Aorta (tissue), 5 donors: Measurements from ENCODE around the gene MTUS2. TPM values are rescaled to one million over a fixed set of nuclear protein-coding genes. Genes with fewer than 3 reads are reported as not detected.

Source experiments
- ATAC-seq: fragments of 200-7000 bp; cut with Tn5 transposase; one replicate; pipeline ENCODE4 v1.9.1; 2022; ENCODE audit warnings: moderate library complexity; ENCODE audit not compliant: low FRiP score
- DNase-seq, 2 donors: peaks; one replicate each; pipeline ENCODE4 v3.0.0-alpha.2; 2020
- H3K27ac ChIP-seq, 2 donors: one replicate each; pipeline ENCODE4 v1.5.1; 2013; ENCODE audit warnings: low read length in 2 of 2, mild to moderate bottlenecking in 2 of 2, moderate library complexity in 2 of 2, control low read depth in 1 of 2, inconsistent platforms in 1 of 2, low read depth in 1 of 2
- H3K27me3 ChIP-seq, 2 donors: one replicate each; pipeline ENCODE4 v1.6.1; 2013; ENCODE audit warnings: control low read depth in 1 of 2, low read length in 1 of 2, mild to moderate bottlenecking in 1 of 2, moderate library complexity in 1 of 2; ENCODE audit not compliant: insufficient read depth in 2 of 2, control insufficient read depth in 1 of 2
- H3K36me3 ChIP-seq, 2 donors: one replicate each; pipeline ENCODE4 v1.6.1; 2013; ENCODE audit warnings: control low read depth in 1 of 2, low read length in 1 of 2, mild to moderate bottlenecking in 1 of 2; ENCODE audit not compliant: insufficient read depth in 2 of 2, control insufficient read depth in 1 of 2
- H3K4me1 ChIP-seq, 2 donors: one replicate each; pipeline ENCODE4 v1.6.1; 2013; ENCODE audit warnings: low read length in 2 of 2, control low read depth in 1 of 2, mild to moderate bottlenecking in 1 of 2, moderate library complexity in 1 of 2; ENCODE audit not compliant: insufficient read depth in 2 of 2, control insufficient read depth in 1 of 2
- H3K4me3 ChIP-seq, 2 donors: one replicate each; pipeline ENCODE4 v1.5.1; 2013; ENCODE audit warnings: low read length in 2 of 2, control low read depth in 1 of 2, mild to moderate bottlenecking in 1 of 2
- H3K9me3 ChIP-seq: one replicate; pipeline ENCODE4 v1.6.1; 2013; ENCODE audit warnings: mild to moderate bottlenecking, low read length; ENCODE audit not compliant: control insufficient read depth
- WGBS, 2 donors: extraction: QIAGEN DNeasy Blood & Tissue Kit; methylation state at CpG; one replicate each; pipeline ENCODE4 v1.1.7; 2013; 5-methylcytosine and 5-hydroxymethylcytosine counted together
- intact Hi-C, 2 donors: fragments of 100-400 bp; cut with DNase I; formaldehyde crosslinking; loops; one replicate each; pipeline versions ENCODE4 v1.14.2 to v1.15.0; 2022
- polyA plus RNA-seq, 2 donors: library from polyadenylated mRNA; stranded (reverse); fragments of 200-250 nt; gene quantifications; one replicate each; pipeline ENCODE4 v1.2.3, GENCODE V29; 2013
- total RNA-seq, 2 donors: library from RNA; stranded (reverse); fragmentation: NEBNext Ultra II Directional; extraction: Animal tissue kit (Norgen Biotek cat#: 25700); gene quantifications; one replicate each; pipeline ENCODE4 v1.2.1, GENCODE V29; 2021
- donor health status: healthy with polysubstance abuse.
- donor health status: Bipolar disorder and iron deficiency.
- donor health status: DM: no; HTN: no; CAD: no.
- donor health status: DM: no; HTN: no; CAD: no.
- donor health status: DM: yes; HTN: yes; CAD: no.

MTUS2 gene
- total and polyA plus RNA-seq, 4 donors: 3.5 to 12.1 (median 8.6) TPM

- H3K27ac ChIP-seq: no peak overlapping the region
- H3K4me1 ChIP-seq: peaks cover 0 to 2% of the 10 kb centered on the region in 2 donors
- no peaks in the 10 kb centered on the region for H3K9me3 ChIP-seq
- WGBS, 2 donors: 81 to 85% methylated on average over 2 of the region's 2 CpGs
- no peaks in the 10 kb centered on the region for H3K36me3 ChIP-seq
- no peak for ATAC-seq
- no peaks in the 10 kb centered on the region for H3K27me3 ChIP-seq
- DNase-seq: no peak
- no peak overlapping the region for H3K4me3 ChIP-seq
- intact Hi-C loops: no loop called here
These were observed 135.3 kb downstream of the MTUS2 start for GRCh38 chr13:28955264-28955966.

- no peaks in the 10 kb centered on the region for H3K9me3 ChIP-seq
- H3K4me3 ChIP-seq: no peak overlapping the region
- H3K4me1 ChIP-seq: peaks cover 0 to 2% of the 10 kb centered on the region in 2 donors
- H3K36me3 ChIP-seq: no peaks in the 10 kb centered on the region
- 76 to 81% methylated on average over 11 of the region's 11 CpGs for WGBS, 2 donors
- no peak overlapping the region for H3K27ac ChIP-seq
- intact Hi-C loops: no loop called here
- no peak for DNase-seq
- ATAC-seq: no peak
- H3K27me3 ChIP-seq: no peaks in the 10 kb centered on the region
These were observed 137.9 kb downstream of the MTUS2 start for GRCh38 chr13:28958018-28958417.

- H3K36me3 ChIP-seq: no peaks in the 10 kb centered on the region
- no peak for DNase-seq
- no peaks in the 10 kb centered on the region for H3K27me3 ChIP-seq
- H3K9me3 ChIP-seq: no peaks in the 10 kb centered on the region
- H3K4me1 ChIP-seq: peaks cover 0 to 2% of the 10 kb centered on the region in 2 donors
- ATAC-seq: no peak
- 81 to 82% methylated on average over 3 of the region's 3 CpGs for WGBS, 2 donors
- no peak overlapping the region for H3K4me3 ChIP-seq
- intact Hi-C loops: no loop called here
- H3K27ac ChIP-seq: no peak overlapping the region
These were observed 138.3 kb downstream of the MTUS2 start for GRCh38 chr13:28958441-28958840.

GRCh38 chr13:28964052-28964451, 143.9 kb downstream of the MTUS2 start:
- WGBS, 2 donors: 90 to 97% methylated on average over 1 of the region's 1 CpG
- intact Hi-C loops: no loop called here
- peaks cover 0 to 2% of the 10 kb centered on the region in 2 donors for H3K4me1 ChIP-seq
- no peak for DNase-seq
- no peak overlapping the region for H3K27ac ChIP-seq
- no peaks in the 10 kb centered on the region for H3K27me3 ChIP-seq
- no peaks in the 10 kb centered on the region for H3K9me3 ChIP-seq
- no peaks in the 10 kb centered on the region for H3K36me3 ChIP-seq
- H3K4me3 ChIP-seq: no peak overlapping the region
- ATAC-seq: no peak

- intact Hi-C loops: no loop called here
- Histone ChIP-seq H3K36me3 (no peaks in the 10 kb centered on the region), H3K27ac (no peak overlapping the region), H3K27me3 (no peaks in the 10 kb centered on the region), H3K9me3 (no peaks in the 10 kb centered on the region), H3K4me1 (peaks cover 0 to 2% of the 10 kb centered on the region in 2 donors), H3K4me3 (no peak overlapping the region)
- DNase-seq (no peak), ATAC-seq (no peak)
- WGBS, 2 donors: 87 to 91% methylated on average over 8 of the region's 8 CpGs
These were observed 144.7 kb downstream of the MTUS2 start for GRCh38 chr13:28964803-28965202.

- Histone ChIP-seq H3K9me3 (no peaks in the 10 kb centered on the region), H3K27me3 (no peaks in the 10 kb centered on the region), H3K4me3 (no peak overlapping the region), H3K4me1 (peaks cover 0 to 2% of the 10 kb centered on the region in 2 donors), H3K36me3 (no peaks in the 10 kb centered on the region), H3K27ac (no peak overlapping the region)
- DNase-seq (no peak), ATAC-seq (no peak)
- intact Hi-C loops: no loop called here
- 76 to 79% methylated on average over 4 of the region's 4 CpGs for WGBS, 2 donors
These were observed 147.1 kb downstream of the MTUS2 start for GRCh38 chr13:28967029-28967915.

- H3K4me3 ChIP-seq: no peak overlapping the region
- H3K4me1 ChIP-seq: peaks cover 0 to 6% of the 10 kb centered on the region in 2 donors
- ATAC-seq (no peak), DNase-seq (no peak)
- no peak overlapping the region for H3K27ac ChIP-seq
- H3K27me3 ChIP-seq: no peaks in the 10 kb centered on the region
- H3K36me3 ChIP-seq: no peaks in the 10 kb centered on the region
- intact Hi-C loops: no loop called here
- H3K9me3 ChIP-seq: no peaks in the 10 kb centered on the region
- 75 to 78% methylated on average over 1 of the region's 1 CpG for WGBS, 2 donors
These were observed 156.1 kb downstream of the MTUS2 start for GRCh38 chr13:28976195-28976594.

GRCh38 chr13:28976636-28977035, 156.5 kb downstream of the MTUS2 start:
- H3K9me3 ChIP-seq: no peaks in the 10 kb centered on the region
- H3K27me3 ChIP-seq: no peaks in the 10 kb centered on the region
- no peaks in the 10 kb centered on the region for H3K36me3 ChIP-seq
- intact Hi-C loops: no loop called here
- DNase-seq (no peak), ATAC-seq (no peak)
- no peak overlapping the region for H3K4me3 ChIP-seq
- H3K4me1 ChIP-seq: peaks cover 0 to 6% of the 10 kb centered on the region in 2 donors
- no peak overlapping the region for H3K27ac ChIP-seq

- Histone ChIP-seq H3K27ac (peak overlapping the region in 1 of 2 donors; percentile 62), H3K9me3 (no peaks in the 10 kb centered on the region), H3K27me3 (no peaks in the 10 kb centered on the region), H3K4me1 (peaks cover 0 to 8% of the 10 kb centered on the region in 2 donors), H3K36me3 (no peaks in the 10 kb centered on the region), H3K4me3 (no peak overlapping the region)
- intact Hi-C loops: no loop called here
- no peak for DNase-seq
- WGBS, 2 donors: 87 to 93% methylated on average over 3 of the region's 3 CpGs
- ATAC-seq: no peak
These were observed 158.4 kb downstream of the MTUS2 start for GRCh38 chr13:28978574-28978973.
